SK-N-SH (cell line): ENCODE results near the gene FN3K. TPM values are rescaled to one million over a fixed set of nuclear protein-coding genes. Genes with fewer than 3 reads are reported as not detected.

Experiments
- CTCF ChIA-PET: fragments of 300-600, 350-600 bp; formaldehyde crosslinking; extraction: SDS; loops from one replicate; lab custom pipeline; 2021; lab: Yijun Ruan, JAX
- POLR2A ChIA-PET: fragments of 350-600 bp; sonication (Branson Sonifier 250); formaldehyde crosslinking; extraction: SDS; loops from one replicate; lab custom pipeline; 2020; ENCODE audit warnings: antibody characterized with exemption, inconsistent platforms; lab: Yijun Ruan, JAX
- DNase-seq: peaks from one replicate; pipeline ENCODE4 v3.0.0; 2012
- H2AFZ ChIP-seq: fragments of 200-600 bp; sonication (generic); 2 replicates; pipeline ENCODE4 v1.8.1; 2016; ENCODE audit warnings: antibody characterized with exemption, mild to moderate bottlenecking, low read depth
- H3F3A ChIP-seq: fragments of 200-600 bp; sonication (generic); replicated peaks from 2 replicates; pipeline ENCODE3; 2016; ENCODE audit warnings: antibody characterized with exemption, mild to moderate bottlenecking; ENCODE audit not compliant: insufficient read depth
- H3K27ac ChIP-seq, 2 experiments: fragments of 200-500 bp in 1 of 2; fragments of 200-600 bp in 1 of 2; sonication (Bioruptor generic) in 1 of 2; sonication (generic), shearing (Covaris generic) in 1 of 2; 2 replicates each; pipeline versions ENCODE4 v1.5.1 to v1.6.1; 2014 to 2016; ENCODE audit warnings: low read depth in 2 of 2, inconsistent platforms in 1 of 2, low read length in 1 of 2, mild to moderate bottlenecking in 1 of 2, mixed read lengths in 1 of 2
- H3K27me3 ChIP-seq: fragments of 200-600 bp; sonication (generic), shearing (Covaris generic); 2 replicates; pipeline ENCODE4 v1.6.1; 2016; ENCODE audit warnings: mixed run types; ENCODE audit not compliant: insufficient read depth
- H3K36me3 ChIP-seq, 2 experiments: fragments of 200-500 bp in 1 of 2; fragments of 200-600 bp in 1 of 2; sonication (Bioruptor generic) in 1 of 2; sonication (generic) in 1 of 2; replicated peaks in 1 of 2; 2 replicates each; pipeline versions ENCODE3 to v1.5.1; 2014 to 2016; ENCODE audit warnings: low read length in 1 of 2, mild to moderate bottlenecking in 1 of 2; ENCODE audit not compliant: insufficient read depth in 2 of 2, control insufficient read depth in 1 of 2
- H3K4me1 ChIP-seq, 2 experiments: fragments of 200-500 bp in 1 of 2; fragments of 200-600 bp in 1 of 2; sonication (Bioruptor generic) in 1 of 2; sonication (generic), shearing (Covaris generic) in 1 of 2; 2 replicates each; pipeline versions ENCODE4 v1.5.1 to v1.6.1; 2014 to 2016; ENCODE audit warnings: low read depth in 1 of 2, low read length in 1 of 2, mixed run types in 1 of 2; ENCODE audit not compliant: insufficient read depth in 2 of 2, control insufficient read depth in 1 of 2
- H3K4me2 ChIP-seq: fragments of 200-600 bp; sonication (generic), shearing (Covaris generic); 2 replicates; pipeline ENCODE4 v1.6.1; 2017; ENCODE audit warnings: mixed run types
- H3K4me3 ChIP-seq, 2 experiments: fragments of 200-500 bp in 1 of 2; fragments of 200-600 bp in 1 of 2; sonication (Bioruptor generic) in 1 of 2; sonication (generic), shearing (Covaris generic) in 1 of 2; 2 replicates each; pipeline versions ENCODE4 v1.5.1 to v1.8.1; 2014 to 2016; ENCODE audit warnings: low read depth in 2 of 2, inconsistent platforms in 1 of 2, low read length in 1 of 2, mild to moderate bottlenecking in 1 of 2, mixed read lengths in 1 of 2, moderate library complexity in 1 of 2
- H3K79me2 ChIP-seq: fragments of 200-600 bp; sonication (generic); 2 replicates; pipeline ENCODE4 v1.8.1; 2017; ENCODE audit warnings: mild to moderate bottlenecking; ENCODE audit not compliant: insufficient read depth
- H3K9ac ChIP-seq: fragments of 200-600 bp; sonication (generic); 2 replicates; pipeline ENCODE4 v1.6.1; 2017; ENCODE audit warnings: mixed run types
- H3K9me2 ChIP-seq: fragments of 200-600 bp; sonication (generic); 2 replicates; pipeline ENCODE4 v1.6.1; 2017; ENCODE audit warnings: mixed run types
- H3K9me3 ChIP-seq: fragments of 200-600 bp; sonication (generic); 2 replicates; pipeline ENCODE4 v1.6.1; 2017; ENCODE audit warnings: mixed run types, mild to moderate bottlenecking, moderate library complexity
- H4K20me1 ChIP-seq: fragments of 200-600 bp; sonication (generic); 2 replicates; pipeline ENCODE4 v1.6.1; 2017; ENCODE audit warnings: mild to moderate bottlenecking, mixed run types; ENCODE audit not compliant: insufficient read depth
- ELF1 ChIP-seq: IDR thresholded peaks from 2 replicates; pipeline ENCODE4 v1.4.0; 2012
- FOXJ3 ChIP-seq: sonication (generic); formaldehyde crosslinking; IDR thresholded peaks from 2 replicates; pipeline ENCODE4 v1.5.1; 2020; ENCODE audit warnings: mild to moderate bottlenecking, missing genetic modification reagents
- IRF3 ChIP-seq: fragments of 150-350 bp; IDR thresholded peaks from 2 replicates; pipeline ENCODE4 v1.6.1; 2016; ENCODE audit warnings: mild to moderate bottlenecking, low read depth, low read length
- POLR2AphosphoS5 ChIP-seq: IDR thresholded peaks from 2 replicates; pipeline ENCODE4 v1.6.1; 2012; ENCODE audit warnings: low read depth, low read length
- RCOR1 ChIP-seq: fragments of 150-350 bp; IDR thresholded peaks from 2 replicates; pipeline ENCODE4 v1.6.1; 2017; ENCODE audit warnings: antibody characterized with exemption, low read length
- REST ChIP-seq: IDR thresholded peaks from 2 replicates; pipeline ENCODE4 v1.6.1; 2012; ENCODE audit warnings: mild to moderate bottlenecking, low read depth, low read length, moderate library complexity
- RFX5 ChIP-seq: IDR thresholded peaks from 2 replicates; pipeline ENCODE4 v1.6.1; 2012; ENCODE audit warnings: mild to moderate bottlenecking, improper control_type of control experiment, low read length
- RXRA ChIP-seq: IDR thresholded peaks from 2 replicates; pipeline ENCODE4 v1.4.0; 2012; ENCODE audit warnings: low read depth, mild to moderate bottlenecking, borderline replicate concordance
- SIN3A ChIP-seq: IDR thresholded peaks from 2 replicates; pipeline ENCODE4 v1.6.1; 2012; ENCODE audit warnings: low read depth, mild to moderate bottlenecking, low read length, moderate library complexity, borderline replicate concordance
- TCF12 ChIP-seq: IDR thresholded peaks from 2 replicates; pipeline ENCODE4 v1.4.0; 2012
- WGBS: methylation state at CpG from one replicate; pipeline ENCODE4 v1.1.6; 2017; ENCODE audit warnings: low lambda C conversion rate; 5-methylcytosine and 5-hydroxymethylcytosine counted together
- polyA plus RNA-seq, 3 experiments: library from polyadenylated mRNA; depleted of rRNA; stranded (reverse); fragments of >200 nt; gene quantifications; 2 replicates each; pipeline ENCODE4 v1.2.3, GENCODE V29; 2012
- TF ChIP-seq, protein P1 (sequence below): fragments of 150-350 bp; IDR thresholded peaks from 2 replicates; pipeline ENCODE4 v1.6.1; 2017; ENCODE audit warnings: antibody characterized with exemption, low read length, low read depth, borderline replicate concordance

FN3K gene
- polyA plus RNA-seq, 1 of the 3 experiments (the other 2 are of a cell fraction) = 9.9 TPM

DNA sequence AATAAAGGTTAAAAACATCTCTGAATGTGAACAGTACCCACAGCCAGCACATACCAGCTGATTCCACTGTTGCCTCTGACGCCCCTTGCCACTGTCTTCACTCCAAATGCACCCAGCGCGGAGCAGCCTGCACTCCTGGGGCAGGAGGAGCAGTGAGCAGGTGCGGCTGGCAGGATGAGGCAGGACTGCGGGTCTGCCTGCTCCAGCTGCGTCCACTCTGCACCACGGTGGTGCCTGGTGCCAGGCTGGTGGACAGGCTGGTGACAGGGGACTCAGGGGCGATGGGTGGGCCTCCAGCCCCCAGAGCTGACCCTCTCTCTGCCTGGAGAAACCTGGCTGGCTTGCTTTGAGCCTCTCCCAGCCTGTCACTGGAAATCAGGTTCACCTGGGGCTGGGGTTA lies 46.3 kb upstream of the FN3K start:
- no peak overlapping the region for H3K9ac ChIP-seq
- H3K27me3 ChIP-seq = no peaks in the 10 kb centered on the region
- H3K36me3 ChIP-seq = peaks cover 0 to 2% of the 10 kb centered on the region in 2 experiments
- H4K20me1 ChIP-seq = no peaks in the 10 kb centered on the region
- no peaks in the 10 kb centered on the region; the same call in 1 of the 2 replicates for H3K9me3 ChIP-seq
- no peak overlapping the region for H3K4me2 ChIP-seq
- TF ChIP-seq RFX5 (no peak), REST (no peak), SIN3A (no peak), RXRA (no peak), IRF3 (no peak), POLR2AphosphoS5 (no peak), ELF1 (no peak), FOXJ3 (CRISPR knock-in tag) (no peak), RCOR1 (no peak), TCF12 (no peak)
- TF ChIP-seq, protein P1, sequence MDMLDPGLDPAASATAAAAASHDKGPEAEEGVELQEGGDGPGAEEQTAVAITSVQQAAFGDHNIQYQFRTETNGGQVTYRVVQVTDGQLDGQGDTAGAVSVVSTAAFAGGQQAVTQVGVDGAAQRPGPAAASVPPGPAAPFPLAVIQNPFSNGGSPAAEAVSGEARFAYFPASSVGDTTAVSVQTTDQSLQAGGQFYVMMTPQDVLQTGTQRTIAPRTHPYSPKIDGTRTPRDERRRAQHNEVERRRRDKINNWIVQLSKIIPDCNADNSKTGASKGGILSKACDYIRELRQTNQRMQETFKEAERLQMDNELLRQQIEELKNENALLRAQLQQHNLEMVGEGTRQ = no peak
- no peak overlapping the region for H3K4me3 ChIP-seq
- H3F3A ChIP-seq = no peaks in the 10 kb centered on the region
- no peak overlapping the region for H3K27ac ChIP-seq
- CTCF ChIA-PET = interaction anchor here (0.6 to 1.2 kb wide), 3 partner anchors 9 to 228 kb away, joined by 3 to 5 read pairs (median 4); no protein-coding TSS in a partner anchor
- WGBS = 76% methylated on average over 6 of the region's 8 CpGs
- 0 out of 2 replicates have a peak, but pooled peaks cover 2% of the 10 kb centered on the region for H3K79me2 ChIP-seq
- H3K4me1 ChIP-seq = no peaks in the 10 kb centered on the region
- H3K9me2 ChIP-seq = no peaks in the 10 kb centered on the region
- no peak overlapping the region for H2AFZ ChIP-seq
- no peak for DNase-seq
- POLR2A ChIA-PET = interaction anchor here (0.6 kb wide), 1 partner anchor 28 kb away, joined by 3 read pairs; no protein-coding TSS in a partner anchor
